HepG2 (cell line): ENCODE data around the gene WDR70. TPM values are rescaled to one million over a fixed set of nuclear protein-coding genes. Genes with fewer than 3 reads are reported as not detected.
"Not testable (repeated sequence)": the region's sequence is repeated elsewhere in the genome, so short reads cannot be mapped to it uniquely, and the experiment has no call there.

ENCODE experiments used
- ATAC-seq: fragments of 200-7000 bp; cut with Tn5 transposase; 3 replicates; pipeline ENCODE4 v1.9.1; 2020; ENCODE audit warnings: mild to moderate bottlenecking, moderate library complexity
- BruUV-seq: library from RNA; stranded (reverse); fragments of 400-500 nt; replicated peaks from 2 replicates; lab custom pipeline; 2021; lab: Mats Ljungman, UMichigan
- CTCF ChIA-PET: fragments of 300-600 bp; formaldehyde crosslinking; extraction: SDS; loops from one replicate; lab custom pipeline; 2021; ENCODE audit warnings: low total read pairs, inconsistent platforms, low intra/inter-chr PET ratio; lab: Yijun Ruan, JAX
- POLR2A ChIA-PET: fragments of 350-600 bp; sonication (Branson Sonifier 250); formaldehyde crosslinking; loops from one replicate; lab custom pipeline; 2020; ENCODE audit warnings: antibody characterized with exemption, inconsistent platforms; lab: Yijun Ruan, JAX
- DNase-seq: peaks from one replicate; pipeline ENCODE4 v3.0.0-alpha.2; 2015; ENCODE audit warnings: low spot score
- FAIRE-seq: peaks from 3 replicates; lab custom pipeline; 2011; peaks lifted over from hg19 to GRCh38; lab: Jason Lieb, UNC
- H2AFZ ChIP-seq: one replicate; pipeline ENCODE4 v1.6.1; 2011; ENCODE audit warnings: low read length, inconsistent platforms
- H3K27ac ChIP-seq: fragments of 300-600 bp; 3 replicates; pipeline ENCODE4 v1.8.0; 2011; ENCODE audit warnings: mixed run types, mild to moderate bottlenecking, mixed read lengths, low read length, inconsistent platforms; ENCODE audit not compliant: insufficient read depth; ENCODE audit errors: extremely low read length
- H3K27me3 ChIP-seq, 2 experiments: fragments of 200-600 bp in 1 of 2; 2 replicates in 1 of 2; 3 replicates in 1 of 2; pipeline versions ENCODE4 v1.6.0 to v1.8.0; 2011; ENCODE audit warnings: low read length in 2 of 2, mild to moderate bottlenecking in 2 of 2, moderate library complexity in 2 of 2, inconsistent platforms in 1 of 2; ENCODE audit not compliant: insufficient read depth in 2 of 2, control insufficient read depth in 1 of 2
- H3K36me3 ChIP-seq, 2 experiments: fragments of 200-600 bp in 1 of 2; replicated peaks in 1 of 2; 2 replicates in 1 of 2; 3 replicates in 1 of 2; pipeline versions ENCODE4 v1.5.1 to v1.8.0; 2011; ENCODE audit warnings: low read length in 2 of 2, inconsistent platforms in 1 of 2; ENCODE audit not compliant: insufficient read depth in 2 of 2, control insufficient read depth in 1 of 2
- H3K4me1 ChIP-seq: 2 replicates; pipeline ENCODE4 v1.5.1; 2012; ENCODE audit warnings: low read length, inconsistent platforms; ENCODE audit not compliant: insufficient read depth
- H3K4me2 ChIP-seq: 2 replicates; pipeline ENCODE4 v1.6.0; 2011; ENCODE audit warnings: low read depth, low read length, inconsistent platforms
- H3K4me3 ChIP-seq, 3 experiments: fragments of 200-600 bp in 1 of 3; sonication (generic), shearing (Covaris generic) in 1 of 3; replicated peaks in 1 of 3; 2 replicates each; pipeline ENCODE4 v1.5.1; 2011 to 2016; ENCODE audit warnings: low read length in 3 of 3, inconsistent platforms in 2 of 3, low read depth in 2 of 3, mild to moderate bottlenecking in 2 of 3, control low read depth in 1 of 3, mixed read lengths in 1 of 3; ENCODE audit not compliant: insufficient read depth in 1 of 3
- H3K79me2 ChIP-seq: one replicate; pipeline ENCODE4 v1.6.1; 2011; ENCODE audit warnings: low read length, inconsistent platforms; ENCODE audit not compliant: insufficient read depth
- H3K9ac ChIP-seq: 2 replicates; pipeline ENCODE4 v1.6.0; 2011; ENCODE audit warnings: mild to moderate bottlenecking, low read depth, low read length, inconsistent platforms; ENCODE audit not compliant: insufficient read depth
- H3K9me3 ChIP-seq: 2 replicates; pipeline ENCODE4 v1.5.1; 2012; ENCODE audit warnings: mild to moderate bottlenecking, low read length
- H4K20me1 ChIP-seq: 2 replicates; pipeline ENCODE4 v1.6.0; 2011; ENCODE audit warnings: inconsistent platforms, mild to moderate bottlenecking, low read length, moderate library complexity; ENCODE audit not compliant: insufficient read depth
- ARID5B ChIP-seq: IDR thresholded peaks from 2 replicates; pipeline ENCODE4 v1.4.0; 2020; ENCODE audit warnings: mild to moderate bottlenecking, missing genetic modification reagents
- CEBPG ChIP-seq: IDR thresholded peaks from 2 replicates; pipeline ENCODE4 v1.6.1; 2016
- HIVEP1 ChIP-seq: sonication (generic); formaldehyde crosslinking; IDR thresholded peaks from 2 replicates; pipeline ENCODE4 v1.4.0; 2020; ENCODE audit warnings: mild to moderate bottlenecking, missing genetic modification reagents
- ZNF124 ChIP-seq: sonication (generic); formaldehyde crosslinking; IDR thresholded peaks from 2 replicates; pipeline ENCODE4 v1.4.0; 2020; ENCODE audit warnings: missing genetic modification reagents
- ZNF333 ChIP-seq: sonication (generic); formaldehyde crosslinking; IDR thresholded peaks from 2 replicates; pipeline ENCODE4 v1.4.0; 2020; ENCODE audit warnings: mild to moderate bottlenecking, missing genetic modification reagents, borderline replicate concordance
- ZNF556 ChIP-seq: sonication (generic); formaldehyde crosslinking; IDR thresholded peaks from 2 replicates; pipeline ENCODE4 v1.4.0; 2020; ENCODE audit warnings: mild to moderate bottlenecking, missing genetic modification reagents, borderline replicate concordance
- WGBS: methylation state at CpG from one replicate; pipeline ENCODE4 v1.1.6; 2017; ENCODE audit warnings: low lambda C conversion rate; 5-methylcytosine and 5-hydroxymethylcytosine counted together
- in situ Hi-C: cut with HindIII; loops from 2 replicates; pipeline ENCODE4 v1.10.0; 2017; ENCODE audit warnings: low pct_unique_long_range_greater_than_20kb; ENCODE audit not compliant: extremely low pct_ligation_motif_present
- intact Hi-C: fragments of 100-400 bp; cut with micrococcal nuclease; formaldehyde crosslinking; loops from one replicate; pipeline ENCODE4 v1.10.0; 2022; ENCODE audit not compliant: unreplicated experiment
- polyA plus RNA-seq, 8 experiments: library from polyadenylated mRNA; depleted of rRNA in 3 of 8; stranded (reverse) in 7 of 8; unstranded in 1 of 8; fragments of >200 nt; fragmentation: Illumina TruSeq in 4 of 8; extraction: Trizol in 4 of 8; gene quantifications; 2 replicates each; pipeline versions ENCODE4 v1.2.1 to v1.2.3, GENCODE V29; 2011 to 2016; ENCODE audit warnings: low read depth in 4 of 8, missing spikeins in 1 of 8, mixed read lengths in 1 of 8; ENCODE audit not compliant: insufficient read depth in 1 of 8
- total RNA-seq, 5 experiments: library from RNA; depleted of rRNA; stranded (reverse); fragments of >200 nt; fragmentation: Illumina TruSeq; extraction: Trizol; gene quantifications; 2 replicates each; pipeline ENCODE4 v1.2.3, GENCODE V29; 2016; ENCODE audit warnings: low read depth in 1 of 5

WDR70 gene
- total and polyA plus RNA-seq, 2 of the 13 experiments (the other 11 are each of a cell fraction or from before 2014, with no cell fraction given): 14.6 to 30.6 TPM

DNA sequence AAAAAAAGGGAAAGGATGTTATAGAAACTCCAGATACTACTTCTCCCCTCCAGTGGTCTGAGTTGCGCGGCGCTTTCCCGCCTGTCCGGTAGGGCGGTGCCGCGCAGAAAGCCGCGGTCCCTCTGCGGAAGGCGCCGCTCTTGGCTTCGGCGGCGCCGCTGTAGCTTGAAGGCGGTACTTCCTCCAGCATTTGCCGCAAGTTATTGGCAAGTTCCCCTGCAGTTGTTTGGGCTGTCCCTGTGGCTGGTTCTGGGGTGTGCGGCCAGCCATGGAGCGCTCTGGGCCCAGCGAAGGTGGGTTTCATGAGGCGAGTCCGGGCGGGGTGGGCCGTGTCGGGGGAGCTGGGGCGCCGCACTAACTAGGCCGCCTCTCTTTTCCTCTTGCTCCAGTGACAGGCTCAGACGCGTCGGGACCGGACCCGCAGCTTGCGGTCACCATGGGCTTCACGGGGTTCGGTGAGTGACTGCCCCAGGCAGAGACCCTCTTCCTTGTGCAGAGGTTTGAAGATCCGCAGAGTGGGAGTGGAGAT, at the start of gene WDR70 (continued):
- TF ChIP-seq ARID5B (CRISPR knock-in tag): peak; percentile 67; the same call in 1 of the 2 replicates
- TF ChIP-seq CEBPG (CRISPR knock-in tag): peak; percentile 51
- 0 out of 2 replicates have a peak, but pooled peaks have one; percentile 45 for TF ChIP-seq ZNF333 (CRISPR knock-in tag)
- peak; percentile 81; the same call in 1 of the 2 replicates for TF ChIP-seq ZNF124
- peak; percentile 91; the same call in 1 of the 2 replicates for TF ChIP-seq ZNF556 (CRISPR knock-in tag)
- peak; percentile 70; the same call in 1 of the 2 replicates for TF ChIP-seq HIVEP1

- H3K27ac ChIP-seq, CTCF ChIA-PET, BruUV-seq, H3K27me3 ChIP-seq, intact Hi-C loops, H3K4me3 ChIP-seq, H3K4me2 ChIP-seq, DNase-seq, H3K79me2 ChIP-seq, H4K20me1 ChIP-seq, POLR2A ChIA-PET, ATAC-seq, H3K9me3 ChIP-seq, H3K4me1 ChIP-seq, H2AFZ ChIP-seq, FAIRE-seq, H3K9ac ChIP-seq, in situ Hi-C loops: not testable (repeated sequence)
- peaks cover 24 to 66% of the 10 kb centered on the region in 2 experiments for H3K36me3 ChIP-seq
- WGBS: 97% methylated on average over 12 of the region's 12 CpGs
These were observed 44.4 kb upstream of the WDR70 start for GRCh38 chr5:37334754-37335153.

- CTCF ChIA-PET, intact Hi-C loops, POLR2A ChIA-PET, H3K9ac ChIP-seq, H3K9me3 ChIP-seq, H2AFZ ChIP-seq, DNase-seq, in situ Hi-C loops, H4K20me1 ChIP-seq, H3K4me1 ChIP-seq, H3K27me3 ChIP-seq, BruUV-seq, ATAC-seq, H3K27ac ChIP-seq, H3K4me3 ChIP-seq, H3K79me2 ChIP-seq, H3K4me2 ChIP-seq, FAIRE-seq: not testable (repeated sequence)
- 97% methylated on average over 18 of the region's 18 CpGs for WGBS
- H3K36me3 ChIP-seq: peaks cover 16 to 64% of the 10 kb centered on the region in 2 experiments
These were observed 36.4 kb upstream of the WDR70 start for GRCh38 chr5:37342741-37343140.
